ENCODE results near the gene MMP20. TPM values are rescaled to one million over a fixed set of nuclear protein-coding genes. Genes with fewer than 3 reads are reported as not detected.

The MMP20 gene
- total and polyA plus RNA-seq, 2 donors (not counting 3 experiments of a cell fraction or from before 2014, with no cell fraction given), result not detected

- H3K79me2 ChIP-seq (ENCODE audit: control insufficient read depth, insufficient read depth, low read length), result no peaks in the 10 kb centered on the region
- no TSS peak for BruUV-seq (replicated peaks)
- TF ChIP-seq GATA2 (IDR thresholded peaks at IDR 0.05; ENCODE audit: insufficient read depth, insufficient read length, low read depth, low read length) (no peak), POLR2AphosphoS5 (IDR thresholded peaks at IDR 0.05; ENCODE audit: insufficient read depth, low read depth, low read length) (peak; percentile 74), JUN (IDR thresholded peaks at IDR 0.05; ENCODE audit: borderline replicate concordance, insufficient read depth, insufficient read length, low read depth) (peak; percentile 21), FOS (IDR thresholded peaks at IDR 0.05; ENCODE audit: borderline replicate concordance, insufficient read depth, low read length) (peak; percentile 49)
These were observed 4.1 kb downstream of the MMP20 start for GRCh38 chr11:102620818-102621561.

GRCh38 chr11:102620179-102620578 is 5.0 kb downstream of the MMP20 start:
- DNase-seq (ENCODE audit: low read depth, low spot score) (no peak), FAIRE-seq (no peak)
- Histone ChIP-seq H3K4me3 (replicated peaks in 1 of 3; ENCODE audit: insufficient read depth in 1 of 3, low read depth in 1 of 3, low read length in 3 of 3) (no peak overlapping the region), H2AFZ (ENCODE audit: low read depth, low read length) (no peak overlapping the region), H3K9ac (replicated peaks; ENCODE audit: extremely low read depth, insufficient read depth, low read length) (no peak overlapping the region), H3K27ac (ENCODE audit: insufficient read depth, low read depth, low read length) (no peak overlapping the region), H3K4me2 (ENCODE audit: insufficient read depth, low read length) (no peak overlapping the region), H3K36me3 (ENCODE audit: control insufficient read depth in 2 of 2, extremely low read depth in 1 of 2, insufficient read depth in 2 of 2, low read length in 2 of 2) (no peaks in the 10 kb centered on the region), H3K4me1 (ENCODE audit: control insufficient read depth, extremely low read depth, insufficient read depth, low read length) (peaks cover 25% of the 10 kb centered on the region), H3K9me3 (replicated peaks; ENCODE audit: control insufficient read depth, insufficient read depth, low read length) (no peaks in the 10 kb centered on the region), H3K27me3 (ENCODE audit: control insufficient read depth in 2 of 2, insufficient read depth in 2 of 2, low read length in 2 of 2) (no peaks in the 10 kb centered on the region), H3K9me1 (replicated peaks; ENCODE audit: control insufficient read depth, extremely low read depth, insufficient read depth, low read length) (no peaks in the 10 kb centered on the region), H3K79me2 (ENCODE audit: control insufficient read depth, insufficient read depth, low read length) (no peaks in the 10 kb centered on the region), H4K20me1 (replicated peaks; ENCODE audit: control insufficient read depth, extremely low read depth, insufficient read depth, low read length) (no peaks in the 10 kb centered on the region)
- CTCF ChIA-PET, result interaction anchor here (1.1 to 2.9 kb wide), 4 partner anchors 12 to 278 kb away, joined by 3 to 23 read pairs (median 6); no protein-coding TSS in a partner anchor
- dilution Hi-C loops (cut with MboI; ENCODE audit: extremely low pct_ligation_motif_present, low sequenced_read_pairs) (no loop called here), intact Hi-C loops (cut with micrococcal nuclease) (no loop called here)
- no TSS peak for BruUV-seq (replicated peaks)
- POLR2A ChIA-PET, result no interaction called here
- TF ChIP-seq JUN (IDR thresholded peaks at IDR 0.05; ENCODE audit: borderline replicate concordance, insufficient read depth, insufficient read length, low read depth) (no peak), FOS (IDR thresholded peaks at IDR 0.05; ENCODE audit: borderline replicate concordance, insufficient read depth, low read length) (no peak), EZH2 (IDR thresholded peaks at IDR 0.05; ENCODE audit: borderline replicate concordance, low read depth, low read length, severe bottlenecking) (no peak)

More at GRCh38 chr11:102620818-102621561, 4.1 kb downstream of the MMP20 start:
- no peaks in the 10 kb centered on the region for H3K9me3 ChIP-seq (replicated peaks; ENCODE audit: control insufficient read depth, insufficient read depth, low read length)
- H3K36me3 ChIP-seq (ENCODE audit: control insufficient read depth in 2 of 2, extremely low read depth in 1 of 2, insufficient read depth in 2 of 2, low read length in 2 of 2), result no peaks in the 10 kb centered on the region
- no peaks in the 10 kb centered on the region for H3K27me3 ChIP-seq (ENCODE audit: control insufficient read depth in 2 of 2, insufficient read depth in 2 of 2, low read length in 2 of 2)
- POLR2A ChIA-PET, result no interaction called here
- no peaks in the 10 kb centered on the region for H3K9me1 ChIP-seq (replicated peaks; ENCODE audit: control insufficient read depth, extremely low read depth, insufficient read depth, low read length)
- DNase-seq (ENCODE audit: low read depth, low spot score) (peak; percentile 77), FAIRE-seq (peak; percentile 88)
- no peaks in the 10 kb centered on the region for H4K20me1 ChIP-seq (replicated peaks; ENCODE audit: control insufficient read depth, extremely low read depth, insufficient read depth, low read length)
- CTCF ChIA-PET, result interaction anchor here (0.8 to 2.9 kb wide), 6 partner anchors 8 to 352 kb away, joined by 3 to 23 read pairs (median 4); no protein-coding TSS in a partner anchor
- H3K4me3 ChIP-seq (replicated peaks in 1 of 3; ENCODE audit: insufficient read depth in 1 of 3, low read depth in 1 of 3, low read length in 3 of 3), result no peak overlapping the region
- H3K4me1 ChIP-seq (ENCODE audit: control insufficient read depth, extremely low read depth, insufficient read depth, low read length), result peaks cover 17% of the 10 kb centered on the region
- peak overlapping the region; percentile 82 for H2AFZ ChIP-seq (ENCODE audit: low read depth, low read length)
- H3K4me2 ChIP-seq (ENCODE audit: insufficient read depth, low read length), result peak overlapping the region; percentile 34
- no peak overlapping the region for H3K9ac ChIP-seq (replicated peaks; ENCODE audit: extremely low read depth, insufficient read depth, low read length)
- dilution Hi-C loops (cut with MboI; ENCODE audit: extremely low pct_ligation_motif_present, low sequenced_read_pairs) (no loop called here), intact Hi-C loops (cut with micrococcal nuclease) (no loop called here)
- peak overlapping the region; percentile 52 for H3K27ac ChIP-seq (ENCODE audit: insufficient read depth, low read depth, low read length)

All from endothelial cell of umbilical vein (primary cell).